Measurements from ENCODE around the gene NAT8. TPM values are rescaled to one million over a fixed set of nuclear protein-coding genes. Genes with fewer than 3 reads are reported as not detected.
"Not testable (repeated sequence)": the region's sequence is repeated elsewhere in the genome, so short reads cannot be mapped to it uniquely, and the experiment has no call there.

NAT8 gene
- total RNA-seq: not detected

- CTCF ChIA-PET: no interaction called here
These were observed at the start of gene NAT8 for GRCh38 chr2:73642338-73643018. NAT8 (minus strand) TSS chr2:73642422; CDS start chr2:73641628, 794 bp downstream.

GRCh38 chr2:73690372-73691088 is 48.3 kb upstream of the NAT8 start:
- POLR2A ChIA-PET, CTCF ChIA-PET: not testable (repeated sequence)

More at GRCh38 chr2:73642338-73643018, at the start of gene NAT8:
- POLR2A ChIA-PET: no interaction called here

- CTCF ChIA-PET: not testable (repeated sequence)
These were observed 46.3 kb upstream of the NAT8 start for GRCh38 chr2:73688494-73688893.

GRCh38 chr2:73685764-73686438 is 43.7 kb upstream of the NAT8 start:
- POLR2A ChIA-PET: no interaction called here
- CTCF ChIA-PET: no interaction called here

More at GRCh38 chr2:73688494-73688893, 46.3 kb upstream of the NAT8 start:
- POLR2A ChIA-PET: not testable (repeated sequence)

- CTCF ChIA-PET, POLR2A ChIA-PET: not testable (repeated sequence)
These were observed 42.7 kb upstream of the NAT8 start for GRCh38 chr2:73684905-73685304.

- CTCF ChIA-PET, POLR2A ChIA-PET: not testable (repeated sequence)
These were observed 42.1 kb upstream of the NAT8 start for GRCh38 chr2:73684325-73684724.

GRCh38 chr2:73679951-73680571 is 37.8 kb upstream of the NAT8 start:
- CTCF ChIA-PET: interaction anchor here (1.6 kb wide), 1 partner anchor 15 kb away, joined by 3 read pairs; no protein-coding TSS in a partner anchor
- POLR2A ChIA-PET: not testable (repeated sequence)

- CTCF ChIA-PET: interaction anchor here (1.6 kb wide), 1 partner anchor 15 kb away, joined by 3 read pairs; no protein-coding TSS in a partner anchor
- POLR2A ChIA-PET: not testable (repeated sequence)
These were observed 37.0 kb upstream of the NAT8 start for GRCh38 chr2:73679237-73679636.

- CTCF ChIA-PET, POLR2A ChIA-PET: not testable (repeated sequence)
These were observed 35.8 kb upstream of the NAT8 start for GRCh38 chr2:73678008-73678407.

- POLR2A ChIA-PET, CTCF ChIA-PET: not testable (repeated sequence)
These were observed 34.0 kb upstream of the NAT8 start for GRCh38 chr2:73676211-73676610.

GRCh38 chr2:73674696-73675157 is 32.5 kb upstream of the NAT8 start:
- POLR2A ChIA-PET, CTCF ChIA-PET: not testable (repeated sequence)

- CTCF ChIA-PET, POLR2A ChIA-PET: not testable (repeated sequence)
These were observed 27.8 kb upstream of the NAT8 start for GRCh38 chr2:73669976-73670375.

- CTCF ChIA-PET, POLR2A ChIA-PET: not testable (repeated sequence)
These were observed 25.0 kb upstream of the NAT8 start for GRCh38 chr2:73667239-73667638.

- POLR2A ChIA-PET: no interaction called here
- CTCF ChIA-PET: no interaction called here
These were observed 12.0 kb upstream of the NAT8 start for GRCh38 chr2:73654175-73654574.

GRCh38 chr2:73652348-73652747 is 10.1 kb upstream of the NAT8 start:
- CTCF ChIA-PET: no interaction called here
- POLR2A ChIA-PET: no interaction called here

- CTCF ChIA-PET: no interaction called here
- POLR2A ChIA-PET: no interaction called here
These were observed 9.5 kb upstream of the NAT8 start for GRCh38 chr2:73651591-73652230.

GRCh38 chr2:73647690-73648089 is 5.5 kb upstream of the NAT8 start:
- POLR2A ChIA-PET, CTCF ChIA-PET: not testable (repeated sequence)

GRCh38 chr2:73641767-73642062 is 507 bp downstream of the NAT8 start:
- POLR2A ChIA-PET: no interaction called here
- CTCF ChIA-PET: no interaction called here

- POLR2A ChIA-PET: no interaction called here
These were observed 1.1 kb downstream of the NAT8 start for GRCh38 chr2:73640946-73641766.

More at GRCh38 chr2:73640946-73641766, 1.1 kb downstream of the NAT8 start:
- CTCF ChIA-PET: no interaction called here
